HCT116 (cell line): ENCODE data around the gene CRYBG2. TPM values are rescaled to one million over a fixed set of nuclear protein-coding genes. Genes with fewer than 3 reads are reported as not detected.

Experiments
- ATAC-seq: fragments of 200-7000 bp; cut with Tn5 transposase; 2 replicates; pipeline ENCODE4 v1.9.1; 2020; ENCODE audit warnings: mild to moderate bottlenecking, moderate library complexity
- BruUV-seq: library from RNA; stranded (reverse); fragments of 400-500 nt; replicated peaks from 2 replicates; lab custom pipeline; 2021; lab: Mats Ljungman, UMichigan
- CTCF ChIA-PET: fragments of 300-600 bp; sonication (Branson Sonifier 250); formaldehyde crosslinking; loops from one replicate; lab custom pipeline; 2021; ENCODE audit warnings: antibody characterized with exemption; lab: Charles Lee
- POLR2A ChIA-PET: fragments of 300-600, 350-600 bp; sonication (Branson Sonifier 250); formaldehyde crosslinking; loops from one replicate; lab custom pipeline; 2021; ENCODE audit warnings: antibody characterized with exemption; lab: Charles Lee
- RAD21 ChIA-PET, 2 experiments: fragments of 300-600 bp; sonication (Branson Sonifier 250); formaldehyde crosslinking; loops; one replicate each; lab custom pipeline; 2023; ENCODE audit warnings: low total read pairs in 2 of 2; ENCODE audit not compliant: uncharacterized antibody in 2 of 2, unreplicated experiment in 2 of 2, low non-redundant PET in 1 of 2; lab: Charles Lee
- DNase-seq: peaks from one replicate; pipeline ENCODE4 v3.0.0-alpha.2; 2010; ENCODE audit warnings: low read depth, low spot score
- H2AFZ ChIP-seq: fragments of 200-600 bp; shearing (Covaris generic), sonication (generic); 2 replicates; pipeline ENCODE4 v1.6.1; 2017; ENCODE audit warnings: low read depth, mixed run types, mixed read lengths, antibody characterized with exemption, low read length; ENCODE audit not compliant: poor library complexity, severe bottlenecking
- H3K27ac ChIP-seq: 2 replicates; pipeline ENCODE4 v1.5.1; 2012; ENCODE audit warnings: low read depth, low read length
- H3K27me3 ChIP-seq: fragments of 200-600 bp; sonication (generic); 2 replicates; pipeline ENCODE4 v1.6.1; 2016; ENCODE audit warnings: mixed run types, low read length, mixed read lengths; ENCODE audit not compliant: insufficient read depth
- H3K36me3 ChIP-seq, 2 experiments: fragments of 200-500 bp in 1 of 2; fragments of 200-600 bp in 1 of 2; sonication (Bioruptor generic) in 1 of 2; sonication (generic) in 1 of 2; 2 replicates each; pipeline versions ENCODE4 v1.5.1 to v1.6.1; 2014 to 2016; ENCODE audit warnings: low read length in 2 of 2, inconsistent platforms in 1 of 2, mixed read lengths in 1 of 2, mixed run types in 1 of 2; ENCODE audit not compliant: insufficient read depth in 2 of 2, control insufficient read depth in 1 of 2
- H3K4me1 ChIP-seq, 2 experiments: fragments of 200-600 bp in 1 of 2; sonication (generic) in 1 of 2; 2 replicates each; pipeline versions ENCODE4 v1.5.1 to v1.6.1; 2012 to 2017; ENCODE audit warnings: low read length in 2 of 2, inconsistent platforms in 1 of 2, mild to moderate bottlenecking in 1 of 2, mixed read lengths in 1 of 2, mixed run types in 1 of 2, moderate library complexity in 1 of 2; ENCODE audit not compliant: insufficient read depth in 2 of 2, control insufficient read depth in 1 of 2
- H3K4me2 ChIP-seq: fragments of 200-600 bp; sonication (generic); 2 replicates; pipeline ENCODE4 v1.6.1; 2017; ENCODE audit warnings: mixed run types, low read length, mixed read lengths
- H3K4me3 ChIP-seq, 2 experiments: fragments of 200-600 bp in 1 of 2; sonication (generic) in 1 of 2; replicated peaks in 1 of 2; 2 replicates each; pipeline ENCODE4 v1.5.1; 2011 to 2016; ENCODE audit warnings: low read length in 2 of 2, control low read depth in 1 of 2, low read depth in 1 of 2, mild to moderate bottlenecking in 1 of 2, mixed read lengths in 1 of 2, mixed run types in 1 of 2
- H3K79me2 ChIP-seq: fragments of 200-600 bp; sonication (generic); 2 replicates; pipeline ENCODE4 v1.6.1; 2017; ENCODE audit warnings: mild to moderate bottlenecking, mixed run types, low read length, moderate library complexity, mixed read lengths; ENCODE audit not compliant: insufficient read depth
- H3K9ac ChIP-seq: fragments of 200-600 bp; sonication (generic); 2 replicates; pipeline ENCODE4 v1.6.1; 2016; ENCODE audit warnings: low read length, mixed read lengths
- H3K9me2 ChIP-seq: fragments of 200-600 bp; sonication (generic), shearing (Covaris generic); 2 replicates; pipeline ENCODE4 v1.6.1; 2017; ENCODE audit warnings: mixed run types, mild to moderate bottlenecking, moderate library complexity; ENCODE audit not compliant: insufficient read depth
- H3K9me3 ChIP-seq, 2 experiments: fragments of 200-500 bp in 1 of 2; fragments of 200-600 bp in 1 of 2; sonication (Bioruptor generic) in 1 of 2; sonication (generic) in 1 of 2; 2 replicates each; pipeline ENCODE4 v1.6.1; 2014 to 2017; ENCODE audit warnings: low read length in 2 of 2, mixed read lengths in 2 of 2, inconsistent platforms in 1 of 2, low read depth in 1 of 2, mild to moderate bottlenecking in 1 of 2, mixed run types in 1 of 2, moderate library complexity in 1 of 2; ENCODE audit not compliant: control insufficient read depth in 1 of 2, insufficient read depth in 1 of 2
- H4K20me1 ChIP-seq: fragments of 200-600 bp; sonication (generic), shearing (Covaris generic); 2 replicates; pipeline ENCODE4 v1.6.1; 2017; ENCODE audit warnings: mixed run types, mild to moderate bottlenecking, moderate library complexity; ENCODE audit not compliant: insufficient read depth
- CBX3 ChIP-seq: IDR thresholded peaks from 2 replicates; pipeline ENCODE4 v1.6.1; 2012; ENCODE audit warnings: low read depth
- EGR1 ChIP-seq: IDR thresholded peaks from 2 replicates; pipeline ENCODE4 v1.6.1; 2012; ENCODE audit warnings: low read depth
- ELF1 ChIP-seq: IDR thresholded peaks from 2 replicates; pipeline ENCODE4 v1.6.1; 2012; ENCODE audit warnings: low read depth, borderline replicate concordance
- EZH2phosphoT487 ChIP-seq: fragments of 200-600 bp; IDR thresholded peaks from 2 replicates; pipeline ENCODE4 v1.6.1; 2018; ENCODE audit warnings: antibody characterized with exemption, borderline replicate concordance
- FOSL1 ChIP-seq: IDR thresholded peaks from 2 replicates; pipeline ENCODE4 v1.6.1; 2012; ENCODE audit warnings: low read depth
- POLR2AphosphoS5 ChIP-seq: IDR thresholded peaks from 2 replicates; pipeline ENCODE4 v1.6.1; 2011; ENCODE audit warnings: mild to moderate bottlenecking, low read depth, low read length, moderate library complexity
- RAD21 ChIP-seq: IDR thresholded peaks from 2 replicates; pipeline ENCODE4 v1.6.1; 2012; ENCODE audit warnings: low read depth, mild to moderate bottlenecking
- REST ChIP-seq: IDR thresholded peaks from 2 replicates; pipeline ENCODE4 v1.6.1; 2012; ENCODE audit warnings: low read depth
- SIN3A ChIP-seq: IDR thresholded peaks from 2 replicates; pipeline ENCODE4 v1.6.1; 2012; ENCODE audit warnings: low read depth
- TCF7L2 ChIP-seq: IDR thresholded peaks from 2 replicates; pipeline ENCODE4 v1.7.0; 2011; ENCODE audit warnings: borderline replicate concordance, inconsistent platforms; ENCODE audit not compliant: insufficient read depth, insufficient read length; ENCODE audit errors: extremely low read depth
- ZBTB33 ChIP-seq: IDR thresholded peaks from 2 replicates; pipeline ENCODE4 v1.6.1; 2011; ENCODE audit warnings: mild to moderate bottlenecking, low read length, moderate library complexity; ENCODE audit not compliant: insufficient replicate concordance; ENCODE audit errors: extremely low read depth
- ZFX ChIP-seq: fragments of 450-650 bp; IDR thresholded peaks from 2 replicates; pipeline ENCODE4 v1.6.1; 2017
- ZNF274 ChIP-seq: fragments of 200-500 bp; sonication (Bioruptor generic); IDR thresholded peaks from 2 replicates; pipeline ENCODE4 v1.6.1; 2014; ENCODE audit warnings: mild to moderate bottlenecking, low read depth, low read length, inconsistent platforms
- intact Hi-C: fragments of 100-400 bp; cut with micrococcal nuclease; formaldehyde crosslinking; loops from 2 replicates; pipeline ENCODE4 v1.10.0; 2022
- total RNA-seq: library from RNA; stranded (reverse); gene quantifications from one replicate; pipeline ENCODE4 v1.2.1, GENCODE V29; 2021; ENCODE audit not compliant: unreplicated experiment

CRYBG2 gene
- total RNA-seq, 1 experiment from 2014 or later, result 10.5 TPM

- BruUV-seq, result no TSS peak
- H3K9me2 ChIP-seq, result no peaks in the 10 kb centered on the region
- peak overlapping the region; percentile 25 for H3K4me2 ChIP-seq
- H3K9ac ChIP-seq, result peak overlapping the region; percentile 20; the same call in 1 of the 2 replicates
- RAD21 ChIA-PET, result no interaction called here
- H3K79me2 ChIP-seq, result peaks cover 12% of the 10 kb centered on the region
- H2AFZ ChIP-seq, result no peak overlapping the region
- ATAC-seq (no peak), DNase-seq (no peak)
- no peaks in the 10 kb centered on the region for H4K20me1 ChIP-seq
- H3K4me1 ChIP-seq, result peaks cover 9 to 42% of the 10 kb centered on the region in 2 experiments; a peak in 3 of 4 replicates
- TF ChIP-seq EZH2phosphoT487, result no peak
- no peak for TF ChIP-seq EGR1
- CTCF ChIA-PET, result no interaction called here
- POLR2A ChIA-PET, result no interaction called here
- H3K27ac ChIP-seq, result peak overlapping the region; percentile 26; the same call in 1 of the 2 replicates
- H3K27me3 ChIP-seq, result no peaks in the 10 kb centered on the region
- no peaks in the 10 kb centered on the region for H3K9me3 ChIP-seq
- H3K4me3 ChIP-seq, result no peak overlapping the region
- no peaks in the 10 kb centered on the region for H3K36me3 ChIP-seq
- intact Hi-C loops, result no loop called here
Observed at GRCh38 chr1:26302733-26303405, 51.1 kb downstream of the CRYBG2 start.

GRCh38 chr1:26300578-26301275 is 53.2 kb downstream of the CRYBG2 start:
- RAD21 ChIA-PET, result no interaction called here
- DNase-seq (no peak), ATAC-seq (no peak)
- H3K27me3 ChIP-seq, result no peaks in the 10 kb centered on the region
- intact Hi-C loops, result no loop called here
- H3K4me2 ChIP-seq, result no peak overlapping the region
- BruUV-seq, result no TSS peak
- H2AFZ ChIP-seq, result no peak overlapping the region
- H3K36me3 ChIP-seq, result 0 out of 4 replicates have a peak, but pooled peaks cover 0 to 3% of the 10 kb centered on the region in 2 experiments
- POLR2A ChIA-PET, result no interaction called here
- H3K9ac ChIP-seq, result no peak overlapping the region
- H3K79me2 ChIP-seq, result peaks cover 10% of the 10 kb centered on the region
- H4K20me1 ChIP-seq, result no peaks in the 10 kb centered on the region
- H3K9me2 ChIP-seq, result no peaks in the 10 kb centered on the region
- CTCF ChIA-PET, result interaction anchor here (2.0 kb wide), 1 partner anchor 15 kb away, joined by 10 read pairs; no protein-coding TSS in a partner anchor
- H3K27ac ChIP-seq, result no peak overlapping the region
- no peak overlapping the region for H3K4me3 ChIP-seq
- TF ChIP-seq EZH2phosphoT487 (no peak), ZNF274 (no peak), FOSL1 (no peak), CBX3 (no peak), ZBTB33 (no peak), POLR2AphosphoS5 (no peak), ZFX (no peak), ELF1 (no peak), REST (no peak), TCF7L2 (no peak), SIN3A (no peak), RAD21 (no peak)
- H3K4me1 ChIP-seq, result peaks cover 5 to 31% of the 10 kb centered on the region in 2 experiments; a peak in 2 of 4 replicates
- H3K9me3 ChIP-seq, result no peaks in the 10 kb centered on the region
